ENCODE data around the gene PHKG1.
"Not testable (repeated sequence)": the region's sequence is repeated elsewhere in the genome, so short reads cannot be mapped to it uniquely, and the experiment has no call there.

PHKG1 gene

GRCh38 chr7:56092789-56093531, at the start of gene PHKG1:
TSS of gene PHKG1 (minus strand) at chr7:56092952. CDS start at chr7:56088941, 4,011 bp downstream.
- peak; percentile 93 for TF ChIP-seq CTCF (conservative IDR thresholded peaks at IDR 0.05)
- peak within 1 kb of the TSS; percentile 80 for H3K27ac ChIP-seq

GRCh38 chr7:56131062-56131461, 38.3 kb upstream of the PHKG1 start:
- not testable (repeated sequence) for H3K27ac ChIP-seq

- H3K27ac ChIP-seq, result no peak overlapping the region
- TF ChIP-seq CTCF (conservative IDR thresholded peaks at IDR 0.05), result no peak
These were observed 34.7 kb upstream of the PHKG1 start for GRCh38 chr7:56127241-56127975.

GRCh38 chr7:56125831-56126230, 33.1 kb upstream of the PHKG1 start:
- TF ChIP-seq CTCF (conservative IDR thresholded peaks at IDR 0.05), result no peak
- no peak overlapping the region for H3K27ac ChIP-seq

GRCh38 chr7:56124981-56125380, 32.2 kb upstream of the PHKG1 start:
- no peak overlapping the region for H3K27ac ChIP-seq
- TF ChIP-seq CTCF (conservative IDR thresholded peaks at IDR 0.05), result no peak

- no peak for TF ChIP-seq CTCF (conservative IDR thresholded peaks at IDR 0.05)
These were observed 28.7 kb upstream of the PHKG1 start for GRCh38 chr7:56121440-56121839.

GRCh38 chr7:56115852-56116538, 23.2 kb upstream of the PHKG1 start, which contains the start of gene NUPR2:
TSS of gene NUPR2 (minus strand) at chr7:56116417. CDS start at chr7:56116314, 103 bp downstream.
- H3K27ac ChIP-seq, result peak within 1 kb of the TSS; percentile 44
- peak; percentile 16; the same call in 1 of the 2 replicates for TF ChIP-seq CTCF (conservative IDR thresholded peaks at IDR 0.05)

More at GRCh38 chr7:56121440-56121839, 28.7 kb upstream of the PHKG1 start:
- H3K27ac ChIP-seq, result no peak overlapping the region

- not testable (repeated sequence) for H3K27ac ChIP-seq
These were observed 19.5 kb upstream of the PHKG1 start for GRCh38 chr7:56112244-56112643.
